GM19351 (cell line): Measurements from ENCODE around the gene RPS2.

Experiments
- ATAC-seq: cut with Tn5 transposase; IDR thresholded peaks from one replicate; pipeline ENCODE4 v1.9.1; 2021; ENCODE audit warnings: mild to moderate bottlenecking, moderate library complexity; ENCODE audit not compliant: unreplicated experiment

The RPS2 gene

DNA sequence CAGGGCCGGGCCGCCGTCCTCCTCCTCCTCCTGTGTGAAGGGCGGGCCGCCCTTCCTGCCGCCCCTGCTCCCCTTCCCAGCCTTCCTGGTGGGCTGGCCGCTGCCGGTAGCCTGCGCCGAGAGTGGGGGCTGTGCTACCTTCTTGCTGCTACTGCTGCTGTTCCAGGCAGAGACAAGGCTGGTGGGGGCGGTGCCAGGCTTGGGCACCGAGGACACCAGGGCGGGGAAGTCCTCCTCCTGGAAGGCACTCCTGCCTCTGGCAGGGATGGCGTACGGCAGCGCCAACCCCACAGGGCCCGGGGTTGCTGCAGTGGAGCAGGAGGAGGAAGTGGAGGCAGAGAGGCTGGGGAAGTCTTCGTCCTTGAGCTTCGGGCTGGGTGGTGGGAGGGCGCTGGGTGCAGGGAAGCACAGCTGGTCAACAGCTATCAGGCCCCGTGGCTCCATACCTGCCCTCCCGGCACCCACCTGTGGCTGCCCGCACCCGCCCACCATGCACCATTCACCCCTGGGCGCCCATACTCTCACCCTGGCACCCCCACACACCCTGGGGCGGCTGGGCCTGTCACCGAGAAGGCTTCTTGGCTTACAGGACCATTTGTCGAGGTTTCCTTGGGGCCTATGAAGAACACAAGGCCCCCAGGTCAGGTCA is 35.4 kb upstream of the RPS2 start:
- no peak for ATAC-seq

DNA sequence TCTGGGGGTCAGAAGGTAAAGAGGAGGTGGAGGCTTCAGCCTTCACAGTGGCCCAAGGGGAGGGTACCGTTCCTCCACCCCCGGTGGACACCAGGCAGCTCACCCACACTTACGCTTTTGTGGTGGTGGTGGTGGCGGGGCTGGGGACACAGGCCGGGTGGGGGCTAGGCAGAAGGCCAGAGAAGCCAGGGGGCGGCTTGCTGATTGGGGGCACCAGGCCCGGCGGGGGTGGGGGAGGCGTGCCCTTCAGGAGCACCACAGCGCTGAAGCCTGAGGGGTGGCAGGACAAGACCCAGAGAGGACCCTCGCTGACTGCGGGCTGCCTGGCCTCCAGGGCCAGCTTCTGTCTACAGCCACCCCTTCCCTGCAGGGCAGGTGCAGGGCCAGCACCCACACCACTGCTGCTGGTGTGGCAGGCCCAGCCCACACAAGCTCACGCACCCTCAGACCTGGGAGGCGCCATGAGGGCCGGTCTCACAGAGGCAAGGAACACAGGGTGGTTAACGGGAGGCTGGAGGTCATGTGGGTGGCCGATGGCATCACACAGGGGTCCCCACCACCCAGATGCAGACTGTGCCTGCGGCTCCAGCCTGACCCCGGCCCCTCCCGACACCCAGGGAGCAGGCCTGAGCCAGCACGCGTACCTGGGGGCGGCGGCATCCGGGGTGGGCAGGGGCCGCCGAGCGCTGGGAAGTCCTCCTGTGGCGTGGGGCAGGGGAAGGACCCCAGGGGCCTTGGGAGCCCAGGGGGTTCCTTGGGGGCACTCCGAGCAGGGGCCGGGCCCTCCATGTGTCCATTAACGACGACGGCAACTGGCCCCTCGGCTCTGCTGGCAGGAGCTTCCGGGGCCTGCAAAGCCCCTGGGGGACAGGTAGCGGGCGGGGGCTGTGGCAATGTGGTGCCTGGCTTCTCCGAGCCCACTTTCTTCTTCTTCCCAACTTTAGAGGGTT is 34.5 kb upstream of the RPS2 start:
- no peak for ATAC-seq

GRCh38 chr16:1998360-1998835 is 33.8 kb upstream of the RPS2 start:
- ATAC-seq: no peak

DNA sequence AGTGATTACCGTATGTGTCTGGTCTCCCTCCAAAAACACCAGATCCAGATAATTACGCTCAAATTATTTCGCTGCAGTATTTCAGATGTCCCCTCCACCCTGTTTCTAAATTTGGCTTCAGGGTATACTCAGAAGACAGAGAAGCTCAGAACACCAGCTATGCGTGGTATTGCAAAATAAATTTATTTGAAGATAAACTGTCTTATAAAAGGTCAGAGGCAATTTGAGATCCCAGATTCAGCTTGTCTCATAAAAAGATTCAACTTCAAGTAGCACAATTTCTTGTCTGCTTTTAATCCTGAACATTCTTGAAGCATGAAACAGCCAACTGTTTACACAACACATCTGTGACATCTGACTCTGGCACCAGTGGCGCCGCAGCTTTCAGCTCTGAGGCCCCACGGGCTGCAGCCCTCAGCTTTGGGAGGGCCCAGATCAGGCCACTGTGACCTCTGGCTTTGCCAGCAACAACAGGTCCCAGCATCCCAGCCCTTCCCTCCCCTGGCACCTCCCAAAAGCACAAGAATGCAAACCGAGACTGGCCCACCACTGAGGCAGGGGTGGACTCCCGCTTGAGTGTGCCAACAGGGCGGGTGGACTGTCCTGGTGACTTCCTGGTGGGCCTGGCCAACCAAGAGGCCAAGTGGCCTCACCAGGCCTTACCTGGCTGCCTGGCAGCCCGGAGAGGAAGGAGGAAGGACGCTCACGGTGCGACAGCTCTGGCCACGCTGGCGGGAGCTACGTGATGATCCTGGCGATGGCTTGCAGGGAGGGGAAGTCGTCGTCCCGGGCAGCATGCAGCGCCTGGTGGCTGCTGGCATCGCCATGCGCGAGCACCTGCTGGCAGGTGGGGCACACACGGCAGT is 33.1 kb upstream of the RPS2 start:
- no peak for ATAC-seq

- ATAC-seq: no peak
Observed at GRCh38 chr16:1993731-1994131, 29.1 kb upstream of the RPS2 start.

DNA sequence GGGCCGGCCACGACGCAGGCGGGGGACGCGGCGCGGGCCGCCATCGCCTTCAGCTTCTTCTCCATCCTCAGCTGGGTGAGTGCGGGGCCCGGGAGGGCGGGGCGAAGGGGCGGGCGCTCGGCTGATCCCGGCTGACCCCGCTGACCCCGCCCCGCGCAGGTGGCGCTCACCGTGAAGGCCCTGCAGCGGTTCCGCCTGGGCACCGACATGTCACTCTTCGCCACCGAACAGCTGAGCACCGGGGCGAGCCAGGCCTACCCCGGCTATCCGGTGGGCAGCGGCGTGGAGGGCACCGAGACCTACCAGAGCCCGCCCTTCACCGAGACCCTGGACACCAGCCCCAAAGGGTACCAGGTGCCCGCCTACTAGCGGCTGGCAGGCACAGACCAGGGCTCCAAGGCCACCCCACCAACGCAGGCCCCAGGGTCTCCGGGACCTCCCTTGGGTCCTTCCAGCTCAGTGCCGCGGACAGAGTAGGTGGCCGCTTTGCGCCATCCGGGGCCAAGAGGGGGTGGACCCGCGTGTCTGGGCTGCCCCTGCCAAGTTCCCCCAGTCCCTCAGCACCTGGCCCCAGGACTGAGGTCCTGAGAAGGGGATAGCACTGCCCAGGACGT is 28.2 kb upstream of the RPS2 start:
- no peak for ATAC-seq

GRCh38 chr16:1991948-1992703 is 27.5 kb upstream of the RPS2 start:
- ATAC-seq: peak; percentile 49

DNA sequence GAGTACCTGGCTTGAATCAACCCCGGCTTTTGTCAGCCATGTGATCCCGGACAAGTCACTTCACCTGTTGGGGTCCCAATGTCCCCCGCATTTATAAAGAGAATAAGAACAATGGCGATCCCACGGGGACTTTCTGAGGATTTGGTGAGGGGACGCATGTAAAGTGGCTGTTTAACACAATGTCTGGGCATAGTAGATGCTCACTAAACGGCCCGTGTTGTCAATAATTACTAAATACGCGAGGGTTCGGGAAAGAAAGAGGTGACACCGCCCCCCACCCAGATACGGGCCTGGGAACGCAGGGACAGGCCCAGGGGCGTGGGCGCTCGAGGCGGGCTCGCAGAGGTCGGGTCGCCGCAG is 26.9 kb upstream of the RPS2 start:
- no peak for ATAC-seq

- no peak for ATAC-seq
Observed at GRCh38 chr16:1991135-1991551, 26.5 kb upstream of the RPS2 start.

- no peak for ATAC-seq
Observed at GRCh38 chr16:1990351-1991134, 25.9 kb upstream of the RPS2 start.

DNA sequence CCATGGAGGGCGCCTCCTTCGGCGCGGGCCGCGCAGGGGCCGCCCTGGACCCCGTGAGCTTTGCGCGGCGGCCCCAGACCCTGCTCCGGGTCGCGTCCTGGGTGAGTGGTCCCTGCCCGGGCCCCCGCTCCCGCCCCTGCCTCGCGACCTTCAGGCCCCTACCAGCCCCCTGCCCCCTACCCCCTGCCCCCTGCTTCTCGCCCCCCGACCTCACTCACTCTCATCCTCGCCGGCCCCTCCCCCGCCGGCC is 25.4 kb upstream of the RPS2 start:
- ATAC-seq: no peak

- no peak for ATAC-seq
Observed at GRCh38 chr16:1989209-1990100, 24.8 kb upstream of the RPS2 start, which contains the start of gene SYNGR3. TSS of gene SYNGR3 (plus strand) at chr16:1989970. CDS start at chr16:1990103, 133 bp downstream.

- no peak for ATAC-seq
Observed at GRCh38 chr16:1987198-1987597, 22.6 kb upstream of the RPS2 start.

DNA sequence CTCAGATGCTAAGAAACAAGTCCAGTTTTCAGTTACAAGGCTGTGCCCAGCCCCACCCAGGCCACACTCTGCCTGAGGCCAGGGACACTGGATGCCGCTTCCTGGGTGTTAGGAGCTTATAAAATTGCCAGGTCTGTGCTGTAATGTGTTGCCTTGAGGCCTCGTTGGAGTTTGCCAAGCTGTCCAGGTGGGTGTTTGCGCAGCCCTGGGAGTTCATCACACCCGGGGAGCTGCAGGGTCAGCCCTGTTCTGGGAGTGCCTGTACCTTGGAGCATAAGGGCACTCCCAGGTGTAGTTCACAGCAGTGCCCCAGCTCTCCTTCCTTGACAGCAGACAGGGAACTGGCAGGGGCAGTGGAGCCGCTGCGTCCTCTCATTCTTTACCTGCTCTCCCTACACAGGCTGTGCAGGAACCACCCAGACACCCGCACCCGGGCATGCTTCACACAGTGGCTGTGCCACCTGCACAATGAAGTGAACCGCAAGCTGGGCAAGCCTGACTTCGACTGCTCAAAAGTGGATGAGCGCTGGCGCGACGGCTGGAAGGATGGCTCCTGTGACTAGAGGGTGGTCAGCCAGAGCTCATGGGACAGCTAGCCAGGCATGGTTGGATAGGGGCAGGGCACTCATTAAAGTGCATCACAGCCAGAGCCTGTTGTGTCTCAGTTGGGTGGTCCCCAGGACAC is 21.0 kb upstream of the RPS2 start:
- no peak for ATAC-seq

- peak; percentile 15 for ATAC-seq
Observed at GRCh38 chr16:1984347-1985225, 20.0 kb upstream of the RPS2 start.

DNA sequence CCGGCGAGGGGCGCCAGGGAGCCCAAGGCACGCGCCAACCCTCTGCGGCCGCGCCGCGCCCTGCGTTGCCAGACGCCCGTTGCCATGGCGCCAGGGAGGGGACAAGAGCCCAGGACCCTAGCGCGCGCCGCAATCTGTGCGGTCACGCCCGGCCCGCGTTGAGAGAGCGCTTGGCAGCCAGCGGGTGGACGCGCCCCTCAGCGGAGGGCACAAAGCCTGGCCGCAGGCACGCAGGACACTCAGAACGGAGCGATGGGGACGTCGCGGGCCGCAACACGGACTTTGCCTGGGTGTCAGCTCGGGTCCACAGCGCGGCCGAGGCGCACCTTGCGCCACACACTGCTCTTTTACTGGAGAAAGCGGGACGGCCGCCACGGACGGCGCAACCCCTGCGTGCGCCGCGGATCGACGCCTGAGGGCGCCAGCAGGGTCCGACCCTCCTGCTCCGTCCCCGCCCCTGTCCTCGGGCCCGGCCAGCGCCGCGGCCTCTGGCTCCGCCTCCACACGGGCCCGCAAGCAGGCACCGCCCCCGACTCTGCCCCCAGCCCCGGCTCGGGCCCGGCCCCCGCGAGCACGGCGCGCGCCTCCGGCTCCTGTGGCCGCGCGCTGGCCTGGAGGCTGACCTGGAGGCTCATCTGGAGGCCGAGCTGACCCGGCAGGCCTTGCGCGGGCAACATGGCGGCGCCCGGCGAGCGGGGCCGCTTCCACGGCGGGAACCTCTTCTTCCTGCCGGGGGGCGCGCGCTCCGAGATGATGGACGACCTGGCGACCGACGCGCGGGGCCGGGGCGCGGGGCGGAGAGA is 19.1 kb upstream of the RPS2 start, which contains the start of gene GFER:
GFER (plus strand) TSS at position 650 of the 803 bp plus-strand sequence; CDS start at position 676, 26 bp downstream.
- peak; percentile 82 for ATAC-seq
